HG03520 (cell line): Measurements from ENCODE around the gene WTIP.
"Not testable (repeated sequence)": the region's sequence is repeated elsewhere in the genome, so short reads cannot be mapped to it uniquely, and the experiment has no call there.

Source experiments
- ATAC-seq: cut with Tn5 transposase; IDR thresholded peaks from one replicate; pipeline ENCODE4 v1.9.1; 2021; ENCODE audit warnings: mild to moderate bottlenecking, moderate library complexity; ENCODE audit not compliant: unreplicated experiment

The WTIP gene

GRCh38 chr19:34478496-34478895 is 3.1 kb upstream of the WTIP start:
- ATAC-seq: not testable (repeated sequence)

GRCh38 chr19:34479396-34479795 is 2.2 kb upstream of the WTIP start:
- no peak for ATAC-seq

- ATAC-seq: no peak
Measured at GRCh38 chr19:34480491-34480890, 1.1 kb upstream of the WTIP start.

- ATAC-seq: no peak
Measured at GRCh38 chr19:34481861-34482379, 362 bp downstream of the WTIP start.

GRCh38 chr19:34482380-34483250 is 1.1 kb downstream of the WTIP start:
- no peak for ATAC-seq

GRCh38 chr19:34484328-34484727 is 2.8 kb downstream of the WTIP start:
- no peak for ATAC-seq

GRCh38 chr19:34485831-34486230 is 4.3 kb downstream of the WTIP start:
- ATAC-seq: no peak

GRCh38 chr19:34487651-34488051 is 6.1 kb downstream of the WTIP start:
- ATAC-seq: no peak

- ATAC-seq: no peak
Measured at GRCh38 chr19:34489175-34489574, 7.6 kb downstream of the WTIP start.

GRCh38 chr19:34490141-34490766 is 8.7 kb downstream of the WTIP start:
- no peak for ATAC-seq

- ATAC-seq: no peak
Measured at GRCh38 chr19:34493038-34493648, 11.6 kb downstream of the WTIP start.

GRCh38 chr19:34493649-34494044 is 12.1 kb downstream of the WTIP start:
- no peak for ATAC-seq

- no peak for ATAC-seq
Measured at GRCh38 chr19:34494601-34495000, 13.0 kb downstream of the WTIP start.

GRCh38 chr19:34495416-34495815 is 13.9 kb downstream of the WTIP start:
- ATAC-seq: no peak

- ATAC-seq: no peak
Measured at GRCh38 chr19:34497112-34497805, 15.7 kb downstream of the WTIP start.

- no peak for ATAC-seq
Measured at GRCh38 chr19:34499155-34499834, 17.7 kb downstream of the WTIP start.

GRCh38 chr19:34500656-34501120 is 19.1 kb downstream of the WTIP start:
- ATAC-seq: no peak

- ATAC-seq: no peak
Measured at GRCh38 chr19:34501339-34502320, 20.1 kb downstream of the WTIP start.
